DND-41 (cell line): ENCODE results near the gene COL8A2.
A peak's percentile ranks its signal among the peaks of the same experiment; 100 is the strongest.

Experiments used
- ATAC-seq: fragments of 200-7000 bp; cut with Tn5 transposase; 3 replicates; pipeline ENCODE4 v1.9.1; 2021; ENCODE audit warnings: low read depth; ENCODE audit not compliant: insufficient read depth
- DNase-seq: peaks from one replicate; pipeline ENCODE4 v3.0.0-alpha.2; 2020
- H2AFZ ChIP-seq: 2 replicates; pipeline ENCODE4 v1.6.0; 2012; ENCODE audit warnings: low read depth, low read length
- H3K27ac ChIP-seq: 2 replicates; pipeline ENCODE4 v1.5.1; 2012; ENCODE audit warnings: low read length, inconsistent platforms
- H3K27me3 ChIP-seq: fragments of 200-600 bp; sonication (generic); 2 replicates; pipeline ENCODE4 v1.6.0; 2012; ENCODE audit warnings: low read length, mild to moderate bottlenecking, inconsistent platforms; ENCODE audit not compliant: insufficient read depth, poor library complexity
- H3K36me3 ChIP-seq: 2 replicates; pipeline ENCODE4 v1.5.1; 2012; ENCODE audit warnings: low read length, inconsistent platforms; ENCODE audit not compliant: insufficient read depth
- H3K4me1 ChIP-seq: 2 replicates; pipeline ENCODE4 v1.5.1; 2012; ENCODE audit warnings: mild to moderate bottlenecking, low read length; ENCODE audit not compliant: insufficient read depth
- H3K4me2 ChIP-seq: 2 replicates; pipeline ENCODE4 v1.6.0; 2012; ENCODE audit warnings: mild to moderate bottlenecking, moderate library complexity, low read length, inconsistent platforms; ENCODE audit not compliant: insufficient read depth
- H3K4me3 ChIP-seq, 2 experiments: fragments of 200-600 bp in 1 of 2; shearing (Covaris generic) in 1 of 2; 2 replicates each; pipeline ENCODE4 v1.5.1; 2012 to 2016; ENCODE audit warnings: inconsistent platforms in 2 of 2, low read length in 2 of 2, mild to moderate bottlenecking in 2 of 2, low read depth in 1 of 2, moderate library complexity in 1 of 2
- H3K79me2 ChIP-seq: 2 replicates; pipeline ENCODE4 v1.6.0; 2012; ENCODE audit warnings: low read length, inconsistent platforms; ENCODE audit not compliant: insufficient read depth
- H3K9ac ChIP-seq: 2 replicates; pipeline ENCODE4 v1.6.0; 2012; ENCODE audit warnings: low read depth, mild to moderate bottlenecking, inconsistent platforms, low read length, moderate library complexity
- H3K9me3 ChIP-seq: 2 replicates; pipeline ENCODE4 v1.5.1; 2012; ENCODE audit warnings: low read length, moderate library complexity, mild to moderate bottlenecking, inconsistent platforms; ENCODE audit not compliant: insufficient read depth, severe bottlenecking
- H4K20me1 ChIP-seq: 2 replicates; pipeline ENCODE4 v1.6.0; 2012; ENCODE audit warnings: low read length; ENCODE audit not compliant: insufficient read depth
- CTCF ChIP-seq: IDR thresholded peaks from 2 replicates; pipeline ENCODE4 v1.5.1; 2012; ENCODE audit warnings: borderline replicate concordance, low read length, moderate library complexity, mild to moderate bottlenecking; ENCODE audit not compliant: poor library complexity, severe bottlenecking; ENCODE audit errors: extremely low read depth
- EZH2 ChIP-seq: IDR thresholded peaks from 3 replicates; pipeline ENCODE4 v1.6.1; 2012; ENCODE audit warnings: borderline replicate concordance, low read depth, mild to moderate bottlenecking, moderate library complexity, low read length, inconsistent platforms; ENCODE audit not compliant: severe bottlenecking

The COL8A2 gene

DNA sequence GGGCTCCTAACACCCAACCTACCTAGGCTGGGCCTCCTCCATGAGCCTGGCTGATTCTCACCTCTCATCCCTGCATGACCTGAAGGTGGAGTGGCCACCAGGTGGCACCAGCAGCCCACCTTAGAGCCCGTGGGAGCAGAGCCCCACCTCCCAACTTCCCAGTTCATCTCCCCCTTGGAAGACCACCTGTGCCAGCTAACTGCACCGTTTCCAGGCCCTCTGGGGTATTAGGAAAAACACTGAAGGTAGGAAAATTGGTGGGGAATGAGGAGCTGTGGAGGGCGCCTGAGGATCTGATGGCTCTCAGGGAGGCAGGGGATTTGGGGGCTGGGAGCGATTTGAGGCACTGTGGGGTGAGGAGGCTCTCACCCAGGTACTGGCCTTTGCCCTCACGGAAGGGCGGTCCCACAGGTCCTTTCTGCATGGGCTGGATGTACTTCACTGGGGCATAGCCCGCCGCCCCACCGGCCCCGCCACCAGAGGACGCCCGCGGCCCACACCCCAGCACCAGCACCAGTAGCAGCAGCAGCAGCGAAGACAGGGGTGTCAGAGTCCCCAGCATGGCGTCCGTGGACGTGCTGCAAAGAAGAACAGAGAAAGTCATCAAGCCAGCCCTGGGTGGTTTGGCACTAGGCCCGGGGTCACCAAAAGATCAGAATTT lies 25.2 kb downstream of the COL8A2 start:
- H3K4me1 ChIP-seq: peaks cover 5% of the 10 kb centered on the region; the same call in 1 of the 2 replicates
- H3K79me2 ChIP-seq: no peaks in the 10 kb centered on the region
- ATAC-seq (peak; percentile 91), DNase-seq (peak; percentile 80)
- peak overlapping the region; percentile 61; the same call in 1 of the 2 replicates for H2AFZ ChIP-seq
- no peak overlapping the region for H3K27ac ChIP-seq
- no peak overlapping the region for H3K4me2 ChIP-seq
- H3K27me3 ChIP-seq: no peaks in the 10 kb centered on the region
- no peak overlapping the region for H3K4me3 ChIP-seq
- TF ChIP-seq EZH2: no peak
- TF ChIP-seq CTCF: peak; percentile 97
- H3K9me3 ChIP-seq: no peaks in the 10 kb centered on the region
- 0 out of 2 replicates have a peak, but pooled peaks cover 3% of the 10 kb centered on the region for H4K20me1 ChIP-seq
- peaks cover 8% of the 10 kb centered on the region for H3K36me3 ChIP-seq
- no peak overlapping the region for H3K9ac ChIP-seq

DNA sequence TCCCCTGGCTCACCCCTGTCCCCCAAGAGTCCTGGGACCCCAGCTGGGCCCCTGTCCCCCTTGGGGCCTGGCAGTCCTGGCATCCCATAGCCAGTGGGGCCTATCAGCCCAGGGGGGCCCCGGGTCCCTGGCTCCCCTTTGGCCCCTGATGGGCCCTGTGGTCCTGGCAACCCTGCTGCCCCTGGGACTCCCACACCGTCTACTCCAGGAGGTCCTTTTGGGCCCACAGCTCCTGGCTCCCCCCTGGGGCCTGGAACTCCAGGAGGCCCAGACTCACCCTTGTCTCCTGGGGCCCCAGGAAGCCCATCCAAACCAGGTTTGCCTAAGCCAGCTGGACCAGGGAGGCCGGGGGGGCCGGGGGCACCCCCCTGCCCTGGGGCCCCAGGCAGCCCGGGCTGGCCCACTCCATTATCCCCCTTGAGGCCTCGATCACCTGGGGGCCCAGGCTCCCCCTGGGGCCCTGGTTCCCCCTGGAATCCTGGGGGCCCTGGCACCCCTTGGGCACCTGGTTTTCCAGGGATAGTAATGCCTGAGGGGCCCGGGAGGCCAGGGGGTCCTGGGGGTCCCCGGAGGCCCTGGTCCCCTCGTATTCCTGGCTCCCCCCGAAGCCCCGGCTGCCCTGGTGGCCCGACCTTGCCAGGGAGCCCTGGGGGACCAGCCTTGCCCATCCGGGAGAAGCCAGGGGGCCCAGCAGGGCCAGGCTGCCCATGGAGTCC lies 26.2 kb downstream of the COL8A2 start:
- H3K4me3 ChIP-seq: no peak overlapping the region
- no peaks in the 10 kb centered on the region for H3K9me3 ChIP-seq
- H3K79me2 ChIP-seq: no peaks in the 10 kb centered on the region
- peaks cover 5% of the 10 kb centered on the region; the same call in 1 of the 2 replicates for H3K4me1 ChIP-seq
- TF ChIP-seq EZH2 (no peak), CTCF (no peak)
- no peak for ATAC-seq
- H2AFZ ChIP-seq: no peak overlapping the region
- H3K27ac ChIP-seq: no peak overlapping the region
- no peak for DNase-seq
- no peaks in the 10 kb centered on the region for H3K27me3 ChIP-seq
- peaks cover 18% of the 10 kb centered on the region for H3K36me3 ChIP-seq
- peaks cover 4% of the 10 kb centered on the region; the same call in 1 of the 2 replicates for H4K20me1 ChIP-seq
- H3K4me2 ChIP-seq: no peak overlapping the region
- H3K9ac ChIP-seq: no peak overlapping the region

DNA sequence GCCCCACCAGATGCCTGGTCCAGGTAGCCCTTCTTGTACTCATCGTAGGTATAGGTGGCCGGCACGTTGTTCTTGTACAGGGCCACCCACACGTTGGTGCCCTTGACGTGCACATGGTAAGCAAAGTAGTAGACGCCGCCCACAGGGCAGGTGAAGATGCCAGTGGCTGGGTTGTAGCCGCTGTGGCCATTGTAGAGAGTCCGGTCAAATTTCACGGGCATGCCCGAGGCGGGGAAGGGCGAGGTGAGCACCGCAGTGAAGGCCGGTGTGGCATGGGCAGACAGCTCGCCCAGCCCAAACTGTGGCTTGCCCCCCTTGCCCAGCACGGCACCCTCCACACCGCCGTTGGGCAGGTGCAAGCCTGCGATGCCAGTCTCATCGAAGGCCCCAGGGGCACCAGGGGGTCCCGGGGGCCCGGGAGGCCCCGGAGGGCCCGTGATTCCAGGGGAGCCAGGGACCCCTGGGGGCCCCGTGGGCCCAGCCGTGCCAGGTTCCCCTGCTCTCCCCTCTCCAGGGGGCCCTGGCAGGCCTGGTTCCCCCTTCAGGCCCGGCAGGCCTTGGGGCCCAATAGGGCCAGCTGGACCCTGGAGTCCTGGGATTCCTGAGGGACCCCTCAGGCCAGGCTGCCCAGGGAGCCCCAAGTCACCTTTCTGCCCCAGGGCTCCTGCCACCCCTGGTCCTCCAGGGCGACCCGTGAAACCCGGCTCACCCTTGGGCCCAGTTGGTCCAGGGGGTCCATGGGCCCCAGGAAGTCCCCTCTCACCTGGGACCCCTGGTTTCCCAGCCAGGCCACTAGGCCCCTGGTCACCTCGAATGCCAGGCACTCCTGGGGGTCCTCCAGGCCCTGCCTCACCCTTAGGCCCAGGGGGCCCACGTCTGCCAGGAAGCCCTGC lies 27.1 kb downstream of the COL8A2 start:
- peaks cover 26% of the 10 kb centered on the region for H3K36me3 ChIP-seq
- H4K20me1 ChIP-seq: peaks cover 11% of the 10 kb centered on the region
- no peak overlapping the region for H2AFZ ChIP-seq
- no peaks in the 10 kb centered on the region for H3K27me3 ChIP-seq
- no peak overlapping the region for H3K9ac ChIP-seq
- H3K4me3 ChIP-seq: no peak overlapping the region
- DNase-seq (no peak), ATAC-seq (no peak)
- no peak overlapping the region for H3K4me2 ChIP-seq
- 0 out of 2 replicates have a peak, but pooled peaks cover 2% of the 10 kb centered on the region for H3K79me2 ChIP-seq
- TF ChIP-seq CTCF (no peak), EZH2 (no peak)
- no peak overlapping the region for H3K27ac ChIP-seq
- H3K9me3 ChIP-seq: no peaks in the 10 kb centered on the region
- H3K4me1 ChIP-seq: peaks cover 5% of the 10 kb centered on the region; the same call in 1 of the 2 replicates
